PC-3 (cell line): ENCODE data around the gene VSIG10L2. TPM values are rescaled to one million over a fixed set of nuclear protein-coding genes. Genes with fewer than 3 reads are reported as not detected.

Source experiments
- ATAC-seq: fragments of 200-7000 bp; cut with Tn5 transposase; 2 replicates; pipeline ENCODE4 v1.9.1; 2020; ENCODE audit warnings: mild to moderate bottlenecking, moderate library complexity
- BruUV-seq: library from RNA; stranded (reverse); fragments of 400-500 nt; replicated peaks from 2 replicates; lab custom pipeline; 2021; lab: Mats Ljungman, UMichigan
- CTCF ChIA-PET: fragments of 300-600 bp; sonication (Branson Sonifier 250); formaldehyde crosslinking; loops from one replicate; lab custom pipeline; 2022; ENCODE audit warnings: antibody characterized with exemption; lab: Charles Lee
- POLR2A ChIA-PET: fragments of 300-600 bp; sonication (Branson Sonifier 250); formaldehyde crosslinking; loops from one replicate; lab custom pipeline; 2022; ENCODE audit warnings: antibody characterized with exemption; ENCODE audit not compliant: unreplicated experiment; lab: Charles Lee
- DNase-seq: peaks from one replicate; pipeline ENCODE4 v3.0.0-alpha.2; 2015
- H2AFZ ChIP-seq: fragments of 300-600 bp; sonication (generic); 2 replicates; pipeline ENCODE4 v1.6.0; 2016; ENCODE audit warnings: antibody characterized with exemption, low read length
- H3F3A ChIP-seq: fragments of 300-600 bp; sonication (generic); one replicate; pipeline ENCODE4 v1.6.0; 2017; ENCODE audit warnings: antibody characterized with exemption, low read length, control low read depth, mild to moderate bottlenecking; ENCODE audit not compliant: unreplicated experiment
- H3K27ac ChIP-seq: fragments of 300-600 bp; sonication (generic); 2 replicates; pipeline ENCODE4 v1.5.1; 2016; ENCODE audit warnings: mild to moderate bottlenecking, low read length
- H3K27me3 ChIP-seq: fragments of 300-600 bp; sonication (generic); 2 replicates; pipeline ENCODE4 v1.6.1; 2016; ENCODE audit warnings: low read length, mixed read lengths
- H3K36me3 ChIP-seq: fragments of 300-600 bp; sonication (generic); 2 replicates; pipeline ENCODE4 v1.6.1; 2016; ENCODE audit warnings: low read depth, mixed run types, low read length, mixed read lengths
- H3K4me1 ChIP-seq: fragments of 300-600 bp; sonication (generic); 2 replicates; pipeline ENCODE4 v1.5.1; 2016; ENCODE audit warnings: low read length; ENCODE audit not compliant: insufficient read depth
- H3K4me2 ChIP-seq: fragments of 300-600 bp; sonication (generic); 2 replicates; pipeline ENCODE4 v1.6.0; 2016; ENCODE audit warnings: low read length
- H3K4me3 ChIP-seq: fragments of 300-600 bp; sonication (generic); 2 replicates; pipeline ENCODE4 v1.5.1; 2016; ENCODE audit warnings: mild to moderate bottlenecking, low read length, mixed read lengths
- H3K79me2 ChIP-seq: fragments of 300-600 bp; sonication (generic); 2 replicates; pipeline ENCODE4 v1.6.1; 2017; ENCODE audit warnings: low read length, mixed read lengths
- H3K9ac ChIP-seq: fragments of 300-600 bp; sonication (generic); 2 replicates; pipeline ENCODE4 v1.6.0; 2016; ENCODE audit warnings: mild to moderate bottlenecking, low read length
- H3K9me2 ChIP-seq: fragments of 300-600 bp; sonication (generic); replicated peaks from 2 replicates; pipeline ENCODE4 v1.6.1; 2016; ENCODE audit warnings: mixed run types, low read length, mixed read lengths
- H3K9me3 ChIP-seq: fragments of 300-600 bp; sonication (generic); 2 replicates; pipeline ENCODE4 v1.6.1; 2016; ENCODE audit warnings: low read length, mixed read lengths
- H4K20me1 ChIP-seq: fragments of 300-600 bp; sonication (generic); 2 replicates; pipeline ENCODE4 v1.6.1; 2016; ENCODE audit warnings: low read length, mixed read lengths
- CTCF ChIP-seq: fragments of 300-600 bp; sonication (generic); conservative IDR thresholded peaks from 2 replicates; pipeline ENCODE4 v1.5.1; 2017; ENCODE audit warnings: antibody characterized with exemption, low read depth, mild to moderate bottlenecking, low read length
- EZH2 ChIP-seq: fragments of 300-600 bp; sonication (generic); IDR thresholded peaks from one replicate; pipeline ENCODE4 v1.6.1; 2017; ENCODE audit warnings: antibody characterized with exemption, mild to moderate bottlenecking, low read length; ENCODE audit not compliant: unreplicated experiment
- EZH2phosphoT487 ChIP-seq: fragments of 300-600 bp; sonication (generic); IDR thresholded peaks from 2 replicates; pipeline ENCODE4 v1.6.1; 2018; ENCODE audit warnings: mild to moderate bottlenecking, antibody characterized with exemption, low read length, borderline replicate concordance
- intact Hi-C: fragments of 100-400 bp; cut with micrococcal nuclease; formaldehyde crosslinking; loops from 2 replicates; pipeline ENCODE4 v1.9.0; 2023
- total RNA-seq: library from RNA; depleted of rRNA; stranded (reverse); fragments of >200 nt; gene quantifications from 2 replicates; pipeline ENCODE4 v1.2.3, GENCODE V29; 2014

The VSIG10L2 gene
- total RNA-seq, 1 experiment from 2014 or later, result not detected

GRCh38 chr11:125946712-125947418 is 1.0 kb downstream of the VSIG10L2 start:
- Histone ChIP-seq H3K4me1 (peaks cover 6% of the 10 kb centered on the region; the same call in 1 of the 2 replicates), H3K4me2 (no peak overlapping the region), H4K20me1 (no peaks in the 10 kb centered on the region), H2AFZ (no peak overlapping the region), H3K27ac (no peak overlapping the region), H3K36me3 (no peaks in the 10 kb centered on the region), H3K9me3 (no peaks in the 10 kb centered on the region), H3K9ac (no peak overlapping the region), H3K27me3 (no peaks in the 10 kb centered on the region), H3K4me3 (no peak overlapping the region), H3K9me2 (no peaks in the 10 kb centered on the region), H3F3A (no peaks in the 10 kb centered on the region), H3K79me2 (no peaks in the 10 kb centered on the region)
- BruUV-seq, result no TSS peak
- CTCF ChIA-PET, result no interaction called here
- POLR2A ChIA-PET, result no interaction called here
- intact Hi-C loops, result no loop called here
- DNase-seq, result no peak
- ATAC-seq, result no peak
- TF ChIP-seq EZH2phosphoT487 (no peak), CTCF (no peak), EZH2 (no peak)

GRCh38 chr11:125947419-125948277 is 1.8 kb downstream of the VSIG10L2 start:
- POLR2A ChIA-PET, result no interaction called here
- Histone ChIP-seq H3K4me1 (peaks cover 8% of the 10 kb centered on the region), H3K79me2 (no peaks in the 10 kb centered on the region), H2AFZ (no peak overlapping the region), H3K9me3 (no peaks in the 10 kb centered on the region), H3K9ac (no peak overlapping the region), H4K20me1 (no peaks in the 10 kb centered on the region), H3K36me3 (no peaks in the 10 kb centered on the region), H3K9me2 (no peaks in the 10 kb centered on the region), H3K4me2 (no peak overlapping the region), H3F3A (no peaks in the 10 kb centered on the region), H3K27me3 (no peaks in the 10 kb centered on the region), H3K27ac (no peak overlapping the region), H3K4me3 (no peak overlapping the region)
- CTCF ChIA-PET, result no interaction called here
- DNase-seq (no peak), ATAC-seq (no peak)
- intact Hi-C loops, result no loop called here
- no peak for TF ChIP-seq EZH2
- no peak for TF ChIP-seq EZH2phosphoT487
- TF ChIP-seq CTCF, result no peak
- BruUV-seq, result no TSS peak
